Suprapubic skin (tissue), 4 donors: Measurements from ENCODE around the gene ADK.

Experiments used
- CTCF ChIP-seq, 2 donors: fragments of 200-600 bp in 1 of 2; fragments of 450-650 bp in 1 of 2; sonication (generic) in 1 of 2; IDR thresholded peaks; one replicate each; pipeline ENCODE4 v1.5.1; 2016 to 2019; ENCODE audit warnings: antibody characterized with exemption in 2 of 2, mild to moderate bottlenecking in 1 of 2, moderate library complexity in 1 of 2
- EP300 ChIP-seq: sonication (generic); formaldehyde crosslinking; IDR thresholded peaks from one replicate; pipeline ENCODE4 v1.6.1; 2017; ENCODE audit warnings: antibody characterized with exemption
- POLR2A ChIP-seq, 2 donors: fragments of 450-650 bp; IDR thresholded peaks; one replicate each; pipeline ENCODE4 v1.6.1; 2017; ENCODE audit warnings: antibody characterized with exemption in 2 of 2, mild to moderate bottlenecking in 2 of 2, moderate library complexity in 2 of 2
- POLR2AphosphoS5 ChIP-seq, 3 donors: sonication (generic); formaldehyde crosslinking; IDR thresholded peaks; one replicate each; pipeline ENCODE4 v1.6.1; 2017; ENCODE audit warnings: antibody characterized with exemption in 3 of 3

GRCh38 chr10:74610299-74610698, 459.3 kb downstream of the ADK start:
- no peak for TF ChIP-seq CTCF (IDR thresholded peaks at IDR 0.05)
- TF ChIP-seq EP300, result no peak
- TF ChIP-seq POLR2A (IDR thresholded peaks at IDR 0.05), result no peak
- no peak for TF ChIP-seq POLR2AphosphoS5 (IDR thresholded peaks at IDR 0.05)
